Spleen (tissue), 7 donors: ENCODE results near the gene RNF115.

Experiments used
- CTCF ChIP-seq, 11 experiments: fragments of 200-600 bp in 7 of 11; fragments of 450-650 bp in 4 of 11; sonication (generic) in 4 of 11; IDR thresholded peaks in 8 of 11; conservative IDR thresholded peaks in 3 of 11; 1 replicate in 7 of 11; 2 replicates in 4 of 11; pipeline versions ENCODE4 v1.4.0 to v1.8.0; 2016 to 2021; ENCODE audit warnings: antibody characterized with exemption in 11 of 11, inconsistent platforms in 4 of 11, mild to moderate bottlenecking in 1 of 11
- POLR2AphosphoS5 ChIP-seq, 3 donors: sonication (generic); formaldehyde crosslinking; IDR thresholded peaks; one replicate each; pipeline ENCODE4 v1.5.1; 2017; ENCODE audit warnings: antibody characterized with exemption in 3 of 3
- donor health status: DM: no; HTN: no; CAD: no; lungs with moderate emphysema.
- donor health status: DM: no; HTN: no; CAD: no.
- donor health status: DM: no; HTN: no; CAD: no.

GRCh38 chr1:145706086-145706664 lies 117.7 kb downstream of the RNF115 start:
- TF ChIP-seq POLR2AphosphoS5 (IDR thresholded peaks at IDR 0.05) (no peak), CTCF (IDR thresholded peaks at IDR 0.05 in 8 of 11, conservative IDR thresholded peaks at IDR 0.05 in 3 of 11) (no peak)
